Measurements from ENCODE around the gene PARD3.

DNA sequence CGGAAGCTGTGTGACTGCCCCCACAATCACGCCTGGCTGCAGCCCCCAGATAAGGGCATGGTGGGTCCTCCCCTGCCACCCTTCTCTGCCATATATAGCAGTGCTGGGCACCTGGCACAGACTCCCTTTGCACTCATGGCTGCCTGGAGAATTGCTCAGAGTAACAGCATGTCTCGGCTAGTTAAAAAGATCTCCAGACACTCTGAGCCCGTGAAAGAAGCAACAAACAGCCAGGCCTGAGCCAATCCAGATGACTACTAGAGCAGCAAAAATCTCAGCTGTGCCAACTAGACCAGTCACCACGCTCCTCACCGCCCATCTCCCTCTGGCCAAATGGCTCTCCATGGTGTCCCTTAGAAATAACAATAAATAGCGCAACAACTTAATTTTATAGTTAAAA lies 71.3 kb downstream of the PARD3 start:
- TF ChIP-seq SIN3A (IDR thresholded peaks at IDR 0.05; ENCODE audit: low read depth), result no peak
- TF ChIP-seq CTCF (IDR thresholded peaks at IDR 0.05 in 2 of 3, conservative IDR thresholded peaks at IDR 0.05 in 1 of 3; ENCODE audit: borderline replicate concordance in 1 of 3, insufficient read depth in 1 of 3, low read depth in 2 of 3, low read length in 2 of 3), result no peak
- TF ChIP-seq SRF (IDR thresholded peaks at IDR 0.05; ENCODE audit: low read depth), result no peak
- no peak for TF ChIP-seq ZBTB33 (IDR thresholded peaks at IDR 0.05; ENCODE audit: extremely low read depth, insufficient replicate concordance, low read length)
- no peak for TF ChIP-seq POLR2AphosphoS5 (IDR thresholded peaks at IDR 0.05; ENCODE audit: low read depth, low read length)
- TF ChIP-seq, protein P1, sequence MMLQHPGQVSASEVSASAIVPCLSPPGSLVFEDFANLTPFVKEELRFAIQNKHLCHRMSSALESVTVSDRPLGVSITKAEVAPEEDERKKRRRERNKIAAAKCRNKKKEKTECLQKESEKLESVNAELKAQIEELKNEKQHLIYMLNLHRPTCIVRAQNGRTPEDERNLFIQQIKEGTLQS (IDR thresholded peaks at IDR 0.05), result no peak
- no peak for TF ChIP-seq EZH2phosphoT487 (IDR thresholded peaks at IDR 0.05; ENCODE audit: borderline replicate concordance)
- no peak for TF ChIP-seq POLR2A (IDR thresholded peaks at IDR 0.05; ENCODE audit: borderline replicate concordance, extremely low read depth, insufficient read depth, insufficient read length)
- TF ChIP-seq, protein P2, sequence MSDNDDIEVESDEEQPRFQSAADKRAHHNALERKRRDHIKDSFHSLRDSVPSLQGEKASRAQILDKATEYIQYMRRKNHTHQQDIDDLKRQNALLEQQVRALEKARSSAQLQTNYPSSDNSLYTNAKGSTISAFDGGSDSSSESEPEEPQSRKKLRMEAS (IDR thresholded peaks at IDR 0.05), result no peak
- no peak for TF ChIP-seq RAD21 (IDR thresholded peaks at IDR 0.05; ENCODE audit: low read depth)
- TF ChIP-seq EZH2 (IDR thresholded peaks at IDR 0.05), result no peak
- no peak for TF ChIP-seq CEBPB (IDR thresholded peaks at IDR 0.05; ENCODE audit: low read depth)

Data from HCT116 (cell line).